HepG2 (cell line): ENCODE measurements around the gene DAPP1. TPM values are rescaled to one million over a fixed set of nuclear protein-coding genes. Genes with fewer than 3 reads are reported as not detected.

Experiments used
- ARNT2 ChIP-seq: sonication (generic); formaldehyde crosslinking; IDR thresholded peaks from 2 replicates; pipeline ENCODE4 v1.8.0; 2022; ENCODE audit warnings: mild to moderate bottlenecking, low read depth, missing genetic modification reagents, moderate library complexity
- FOXA1 ChIP-seq, 2 experiments: fragments of 450-650 bp in 1 of 2; sonication (generic) in 1 of 2; formaldehyde crosslinking in 1 of 2; IDR thresholded peaks; 2 replicates each; pipeline versions ENCODE4 v1.4.0 to v1.6.1; 2016 to 2020; ENCODE audit warnings: missing genetic modification reagents in 1 of 2
- KIAA2018 ChIP-seq: sonication (generic); formaldehyde crosslinking; IDR thresholded peaks from 2 replicates; pipeline ENCODE4 v1.5.0; 2020; ENCODE audit warnings: mild to moderate bottlenecking, missing genetic modification reagents, borderline replicate concordance
- PHF5A ChIP-seq: IDR thresholded peaks from one replicate; pipeline ENCODE4 v1.6.1; 2018; ENCODE audit warnings: low read depth, missing genetic modification reagents; ENCODE audit not compliant: unreplicated experiment
- PREB ChIP-seq: sonication (generic); formaldehyde crosslinking; IDR thresholded peaks from 2 replicates; pipeline ENCODE4 v1.4.0; 2020; ENCODE audit warnings: missing genetic modification reagents
- PRPF4 ChIP-seq: fragments of 200-400 bp; formaldehyde crosslinking; IDR thresholded peaks from 2 replicates; pipeline ENCODE4 v1.6.1; 2016; ENCODE audit warnings: low read length, low read depth; ENCODE audit not compliant: poor library complexity, severe bottlenecking
- REXO4 ChIP-seq: sonication (generic); formaldehyde crosslinking; IDR thresholded peaks from 2 replicates; pipeline ENCODE4 v1.8.0; 2022; ENCODE audit warnings: missing genetic modification reagents, mild to moderate bottlenecking, borderline replicate concordance
- STAT5B ChIP-seq: sonication (generic); formaldehyde crosslinking; IDR thresholded peaks from 2 replicates; pipeline ENCODE4 v1.4.0; 2020; ENCODE audit warnings: missing genetic modification reagents
- ZBTB37 ChIP-seq: sonication (generic); formaldehyde crosslinking; IDR thresholded peaks from 2 replicates; pipeline ENCODE4 v1.4.0; 2020; ENCODE audit warnings: mild to moderate bottlenecking, missing genetic modification reagents
- ZBTB38 ChIP-seq: sonication (generic); formaldehyde crosslinking; IDR thresholded peaks from 2 replicates; pipeline ENCODE4 v1.5.1; 2020; ENCODE audit warnings: mild to moderate bottlenecking, missing genetic modification reagents
- ZNF549 ChIP-seq: sonication (generic); formaldehyde crosslinking; IDR thresholded peaks from 2 replicates; pipeline ENCODE4 v1.5.0; 2020; ENCODE audit warnings: missing genetic modification reagents
- ZNF619 ChIP-seq: sonication (generic); formaldehyde crosslinking; IDR thresholded peaks from 2 replicates; pipeline ENCODE4 v1.4.0; 2020; ENCODE audit warnings: mild to moderate bottlenecking, missing genetic modification reagents
- polyA plus RNA-seq, 8 experiments: library from polyadenylated mRNA; depleted of rRNA in 3 of 8; stranded (reverse) in 7 of 8; unstranded in 1 of 8; fragments of >200 nt; fragmentation: Illumina TruSeq in 4 of 8; extraction: Trizol in 4 of 8; gene quantifications; 2 replicates each; pipeline versions ENCODE4 v1.2.1 to v1.2.3, GENCODE V29; 2011 to 2016; ENCODE audit warnings: low read depth in 4 of 8, missing spikeins in 1 of 8, mixed read lengths in 1 of 8; ENCODE audit not compliant: insufficient read depth in 1 of 8
- total RNA-seq, 5 experiments: library from RNA; depleted of rRNA; stranded (reverse); fragments of >200 nt; fragmentation: Illumina TruSeq; extraction: Trizol; gene quantifications; 2 replicates each; pipeline ENCODE4 v1.2.3, GENCODE V29; 2016; ENCODE audit warnings: low read depth in 1 of 5

DAPP1 gene
- total and polyA plus RNA-seq, 2 of the 13 experiments (the other 11 are each of a cell fraction or from before 2014, with no cell fraction given): not detected

- TF ChIP-seq KIAA2018 (CRISPR knock-in tag) (no peak), ARNT2 (no peak), PHF5A (CRISPR knock-in tag) (no peak), STAT5B (CRISPR knock-in tag) (no peak), ZBTB38 (CRISPR knock-in tag) (no peak), FOXA1 (IDR thresholded peaks at IDR 0.05) (no peak), FOXA1 (CRISPR knock-in tag; IDR thresholded peaks at IDR 0.05) (no peak), ZNF549 (CRISPR knock-in tag) (no peak), ZBTB37 (CRISPR knock-in tag) (no peak), PREB (CRISPR knock-in tag) (no peak), PRPF4 (no peak), REXO4 (CRISPR knock-in tag) (no peak), ZNF619 (CRISPR knock-in tag) (no peak)
Measured at GRCh38 chr4:99784842-99785241, 31.8 kb upstream of the DAPP1 start (continued).
